Measurements from ENCODE around the gene PPP1R26.

GRCh38 chr9:135464181-135464580 lies 15.4 kb upstream of the PPP1R26 start:
- TF ChIP-seq EZH2 (IDR thresholded peaks at IDR 0.05; ENCODE audit: borderline replicate concordance, low read depth, low read length, severe bottlenecking), result no peak
- TF ChIP-seq, protein P1, sequence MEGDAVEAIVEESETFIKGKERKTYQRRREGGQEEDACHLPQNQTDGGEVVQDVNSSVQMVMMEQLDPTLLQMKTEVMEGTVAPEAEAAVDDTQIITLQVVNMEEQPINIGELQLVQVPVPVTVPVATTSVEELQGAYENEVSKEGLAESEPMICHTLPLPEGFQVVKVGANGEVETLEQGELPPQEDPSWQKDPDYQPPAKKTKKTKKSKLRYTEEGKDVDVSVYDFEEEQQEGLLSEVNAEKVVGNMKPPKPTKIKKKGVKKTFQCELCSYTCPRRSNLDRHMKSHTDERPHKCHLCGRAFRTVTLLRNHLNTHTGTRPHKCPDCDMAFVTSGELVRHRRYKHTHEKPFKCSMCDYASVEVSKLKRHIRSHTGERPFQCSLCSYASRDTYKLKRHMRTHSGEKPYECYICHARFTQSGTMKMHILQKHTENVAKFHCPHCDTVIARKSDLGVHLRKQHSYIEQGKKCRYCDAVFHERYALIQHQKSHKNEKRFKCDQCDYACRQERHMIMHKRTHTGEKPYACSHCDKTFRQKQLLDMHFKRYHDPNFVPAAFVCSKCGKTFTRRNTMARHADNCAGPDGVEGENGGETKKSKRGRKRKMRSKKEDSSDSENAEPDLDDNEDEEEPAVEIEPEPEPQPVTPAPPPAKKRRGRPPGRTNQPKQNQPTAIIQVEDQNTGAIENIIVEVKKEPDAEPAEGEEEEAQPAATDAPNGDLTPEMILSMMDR (IDR thresholded peaks at IDR 0.05; ENCODE audit: borderline replicate concordance, extremely low read depth, low read length, poor library complexity, severe bottlenecking), result no peak
